Duodenal mucosa (tissue), 2 donors: ENCODE results near the gene CEP63.
"Not testable (repeated sequence)": the region's sequence is repeated elsewhere in the genome, so short reads cannot be mapped to it uniquely, and the experiment has no call there.

Source experiments
- H3K27ac ChIP-seq: one replicate; pipeline ENCODE4 v1.7.0; 2013; ENCODE audit warnings: low read depth, low read length
- H3K27me3 ChIP-seq, 2 donors: one replicate each; pipeline ENCODE4 v1.7.0; 2013; ENCODE audit warnings: low read length in 2 of 2, control low read depth in 1 of 2; ENCODE audit not compliant: insufficient read depth in 2 of 2, control insufficient read depth in 1 of 2
- H3K36me3 ChIP-seq, 2 donors: one replicate each; pipeline ENCODE4 v1.7.0; 2013; ENCODE audit warnings: low read length in 2 of 2, control low read depth in 1 of 2; ENCODE audit not compliant: insufficient read depth in 2 of 2, control insufficient read depth in 1 of 2
- H3K4me1 ChIP-seq, 2 donors: one replicate each; pipeline ENCODE4 v1.7.0; 2013; ENCODE audit warnings: low read length in 2 of 2, control low read depth in 1 of 2; ENCODE audit not compliant: insufficient read depth in 2 of 2, control insufficient read depth in 1 of 2
- H3K4me3 ChIP-seq, 2 donors: one replicate each; pipeline ENCODE4 v1.7.0; 2013; ENCODE audit warnings: low read length in 2 of 2, low read depth in 1 of 2
- H3K9ac ChIP-seq, 2 donors: one replicate each; pipeline ENCODE4 v1.7.0; 2013; ENCODE audit warnings: low read length in 2 of 2, low read depth in 1 of 2
- H3K9me3 ChIP-seq, 2 donors: one replicate each; pipeline ENCODE4 v1.7.0; 2013; ENCODE audit warnings: low read length in 2 of 2, control low read depth in 1 of 2; ENCODE audit not compliant: control insufficient read depth in 1 of 2

Gene CEP63

GRCh38 chr3:134594331-134594741, 108.5 kb downstream of the CEP63 start:
- Histone ChIP-seq H3K9ac (no peak overlapping the region), H3K4me3 (no peak overlapping the region), H3K27me3 (no peaks in the 10 kb centered on the region), H3K9me3 (no peaks in the 10 kb centered on the region), H3K27ac (no peak overlapping the region), H3K4me1 (peaks cover 0 to 3% of the 10 kb centered on the region in 2 donors), H3K36me3 (no peaks in the 10 kb centered on the region)

- not testable (repeated sequence) for H3K4me1 ChIP-seq, H3K27ac ChIP-seq, H3K9me3 ChIP-seq
Observed at GRCh38 chr3:134594986-134595385, 109.1 kb downstream of the CEP63 start.

GRCh38 chr3:134597390-134597970, 111.6 kb downstream of the CEP63 start:
- Histone ChIP-seq H3K27me3 (no peaks in the 10 kb centered on the region), H3K27ac (no peak overlapping the region), H3K9me3 (no peaks in the 10 kb centered on the region), H3K9ac (no peak overlapping the region), H3K4me3 (no peak overlapping the region), H3K36me3 (no peaks in the 10 kb centered on the region), H3K4me1 (peaks cover 3% of the 10 kb centered on the region in 2 donors)

More at GRCh38 chr3:134594986-134595385, 109.1 kb downstream of the CEP63 start:
- not testable (repeated sequence) for H3K27me3 ChIP-seq, H3K36me3 ChIP-seq, H3K4me3 ChIP-seq, H3K9ac ChIP-seq

- H3K9ac ChIP-seq, result no peak overlapping the region
- peaks cover 3% of the 10 kb centered on the region in 2 donors for H3K4me1 ChIP-seq
- no peak overlapping the region for H3K27ac ChIP-seq
- no peak overlapping the region for H3K4me3 ChIP-seq
- no peaks in the 10 kb centered on the region for H3K27me3 ChIP-seq
- H3K36me3 ChIP-seq, result no peaks in the 10 kb centered on the region
- H3K9me3 ChIP-seq, result no peaks in the 10 kb centered on the region
Observed at GRCh38 chr3:134598763-134599545, 113.1 kb downstream of the CEP63 start.

- no peaks in the 10 kb centered on the region for H3K27me3 ChIP-seq
- no peak overlapping the region for H3K27ac ChIP-seq
- no peak overlapping the region for H3K4me3 ChIP-seq
- H3K4me1 ChIP-seq, result peaks cover 0 to 3% of the 10 kb centered on the region in 2 donors
- no peak overlapping the region for H3K9ac ChIP-seq
- no peaks in the 10 kb centered on the region for H3K36me3 ChIP-seq
- no peaks in the 10 kb centered on the region for H3K9me3 ChIP-seq
Observed at GRCh38 chr3:134600206-134600605, 114.3 kb downstream of the CEP63 start.

GRCh38 chr3:134600685-134601463, 115.0 kb downstream of the CEP63 start:
- Histone ChIP-seq H3K9ac (no peak overlapping the region), H3K36me3 (no peaks in the 10 kb centered on the region), H3K27ac (no peak overlapping the region), H3K4me1 (peaks cover 0 to 3% of the 10 kb centered on the region in 2 donors), H3K4me3 (no peak overlapping the region), H3K27me3 (no peaks in the 10 kb centered on the region), H3K9me3 (no peaks in the 10 kb centered on the region)

- H3K9ac ChIP-seq, result no peak overlapping the region
- no peaks in the 10 kb centered on the region for H3K9me3 ChIP-seq
- H3K4me3 ChIP-seq, result no peak overlapping the region
- H3K27me3 ChIP-seq, result no peaks in the 10 kb centered on the region
- H3K27ac ChIP-seq, result no peak overlapping the region
- H3K36me3 ChIP-seq, result no peaks in the 10 kb centered on the region
- H3K4me1 ChIP-seq, result peaks cover 0 to 3% of the 10 kb centered on the region in 2 donors
Observed at GRCh38 chr3:134601539-134602439, 115.9 kb downstream of the CEP63 start.

GRCh38 chr3:134602440-134602814, 116.6 kb downstream of the CEP63 start:
- no peaks in the 10 kb centered on the region for H3K27me3 ChIP-seq
- H3K9ac ChIP-seq, result no peak overlapping the region
- H3K36me3 ChIP-seq, result no peaks in the 10 kb centered on the region
- no peaks in the 10 kb centered on the region for H3K9me3 ChIP-seq
- H3K27ac ChIP-seq, result no peak overlapping the region
- H3K4me1 ChIP-seq, result peaks cover 0 to 3% of the 10 kb centered on the region in 2 donors
- H3K4me3 ChIP-seq, result no peak overlapping the region

- Histone ChIP-seq H3K4me3 (no peak overlapping the region), H3K4me1 (peaks cover 0 to 3% of the 10 kb centered on the region in 2 donors), H3K9me3 (no peaks in the 10 kb centered on the region), H3K27ac (no peak overlapping the region), H3K9ac (no peak overlapping the region), H3K27me3 (no peaks in the 10 kb centered on the region), H3K36me3 (no peaks in the 10 kb centered on the region)
Observed at GRCh38 chr3:134603480-134603879, 117.6 kb downstream of the CEP63 start.
